ENCODE measurements around the gene METTL5. TPM values are rescaled to one million over a fixed set of nuclear protein-coding genes. Genes with fewer than 3 reads are reported as not detected.

Gene METTL5
- total RNA-seq, 1 donor from 2014 or later, result 52.3 TPM

- Histone ChIP-seq H3K27me3 (ENCODE audit: insufficient read depth, low read length) (peaks cover 6% of the 10 kb centered on the region), H3K9me3 (ENCODE audit: insufficient read depth, low read depth, low read length) (no peaks in the 10 kb centered on the region), H3K4me1 (ENCODE audit: insufficient read depth, low read length) (peaks cover 10% of the 10 kb centered on the region), H2AFZ (ENCODE audit: low read depth, low read length) (no peak overlapping the region), H3K9ac (ENCODE audit: low read length) (no peak overlapping the region), H3K4me2 (ENCODE audit: low read length) (no peak overlapping the region), H4K20me1 (ENCODE audit: insufficient read depth, low read length) (no peaks in the 10 kb centered on the region), H3K79me2 (ENCODE audit: insufficient read depth, low read length) (no peaks in the 10 kb centered on the region), H3K36me3 (ENCODE audit: insufficient read depth, low read length) (no peaks in the 10 kb centered on the region), H3K27ac (ENCODE audit: low read depth, low read length) (no peak overlapping the region), H3K4me3 (ENCODE audit: insufficient read depth, low read depth, low read length) (no peak overlapping the region)
- DNase-seq (ENCODE audit: low read depth), result no peak
- no peak overlapping the region for H3K27ac Mint-ChIP-seq (ENCODE audit: unreplicated experiment)
- FAIRE-seq, result no peak
- TF ChIP-seq EZH2 (IDR thresholded peaks at IDR 0.05; ENCODE audit: insufficient read depth, low read length), result no peak
- TF ChIP-seq CTCF (IDR thresholded peaks at IDR 0.05; ENCODE audit: insufficient read depth, low read depth, low read length), result no peak
- H3K4me3 Mint-ChIP-seq (ENCODE audit: unreplicated experiment), result no peak overlapping the region
- no peaks in the 10 kb centered on the region for H3K9me3 Mint-ChIP-seq (ENCODE audit: unreplicated experiment)
- no peaks in the 10 kb centered on the region for H3K27me3 Mint-ChIP-seq (ENCODE audit: low read depth, unreplicated experiment)
- no peaks in the 10 kb centered on the region for H3K36me3 Mint-ChIP-seq (ENCODE audit: low read depth, unreplicated experiment)
- peaks cover 3% of the 10 kb centered on the region for H3K4me1 Mint-ChIP-seq (ENCODE audit: low read depth, unreplicated experiment)
Observed at GRCh38 chr2:169771021-169771420, 53.7 kb downstream of the METTL5 start.

- Histone ChIP-seq H3K36me3 (ENCODE audit: insufficient read depth, low read length) (no peaks in the 10 kb centered on the region), H3K9ac (ENCODE audit: low read length) (no peak overlapping the region), H3K4me3 (ENCODE audit: insufficient read depth, low read depth, low read length) (peak overlapping the region; percentile 20), H3K79me2 (ENCODE audit: insufficient read depth, low read length) (no peaks in the 10 kb centered on the region), H3K27ac (ENCODE audit: low read depth, low read length) (no peak overlapping the region), H4K20me1 (ENCODE audit: insufficient read depth, low read length) (no peaks in the 10 kb centered on the region), H3K27me3 (ENCODE audit: insufficient read depth, low read length) (peaks cover 6% of the 10 kb centered on the region), H2AFZ (ENCODE audit: low read depth, low read length) (peak overlapping the region; percentile 37), H3K4me1 (ENCODE audit: insufficient read depth, low read length) (peaks cover 2% of the 10 kb centered on the region), H3K4me2 (ENCODE audit: low read length) (peak overlapping the region; percentile 68), H3K9me3 (ENCODE audit: insufficient read depth, low read depth, low read length) (no peaks in the 10 kb centered on the region)
- H3K27ac Mint-ChIP-seq (ENCODE audit: unreplicated experiment), result no peak overlapping the region
- H3K36me3 Mint-ChIP-seq (ENCODE audit: low read depth, unreplicated experiment), result no peaks in the 10 kb centered on the region
- H3K4me1 Mint-ChIP-seq (ENCODE audit: low read depth, unreplicated experiment), result no peaks in the 10 kb centered on the region
- no peak for TF ChIP-seq CTCF (IDR thresholded peaks at IDR 0.05; ENCODE audit: insufficient read depth, low read depth, low read length)
- TF ChIP-seq EZH2 (IDR thresholded peaks at IDR 0.05; ENCODE audit: insufficient read depth, low read length), result peak; percentile 78
- no peaks in the 10 kb centered on the region for H3K9me3 Mint-ChIP-seq (ENCODE audit: unreplicated experiment)
- H3K27me3 Mint-ChIP-seq (ENCODE audit: low read depth, unreplicated experiment), result no peaks in the 10 kb centered on the region
- DNase-seq (ENCODE audit: low read depth), result no peak
- no peak for FAIRE-seq
- H3K4me3 Mint-ChIP-seq (ENCODE audit: unreplicated experiment), result no peak overlapping the region
Observed at GRCh38 chr2:169768262-169768995, 56.3 kb downstream of the METTL5 start.

- Histone ChIP-seq H3K4me2 (ENCODE audit: low read length) (no peak overlapping the region), H3K9me3 (ENCODE audit: insufficient read depth, low read depth, low read length) (no peaks in the 10 kb centered on the region), H2AFZ (ENCODE audit: low read depth, low read length) (peak overlapping the region; percentile 19), H3K27me3 (ENCODE audit: insufficient read depth, low read length) (peaks cover 6% of the 10 kb centered on the region), H3K4me3 (ENCODE audit: insufficient read depth, low read depth, low read length) (no peak overlapping the region), H3K36me3 (ENCODE audit: insufficient read depth, low read length) (no peaks in the 10 kb centered on the region), H3K4me1 (ENCODE audit: insufficient read depth, low read length) (peaks cover 2% of the 10 kb centered on the region), H4K20me1 (ENCODE audit: insufficient read depth, low read length) (no peaks in the 10 kb centered on the region), H3K27ac (ENCODE audit: low read depth, low read length) (no peak overlapping the region), H3K79me2 (ENCODE audit: insufficient read depth, low read length) (no peaks in the 10 kb centered on the region), H3K9ac (ENCODE audit: low read length) (no peak overlapping the region)
- DNase-seq (ENCODE audit: low read depth) (peak; percentile 26), FAIRE-seq (no peak)
- no peak for TF ChIP-seq EZH2 (IDR thresholded peaks at IDR 0.05; ENCODE audit: insufficient read depth, low read length)
- peak; percentile 75 for TF ChIP-seq CTCF (IDR thresholded peaks at IDR 0.05; ENCODE audit: insufficient read depth, low read depth, low read length)
- H3K9me3 Mint-ChIP-seq (ENCODE audit: unreplicated experiment), result peaks cover 3% of the 10 kb centered on the region
- H3K4me1 Mint-ChIP-seq (ENCODE audit: low read depth, unreplicated experiment), result no peaks in the 10 kb centered on the region
- H3K36me3 Mint-ChIP-seq (ENCODE audit: low read depth, unreplicated experiment), result no peaks in the 10 kb centered on the region
- H3K27ac Mint-ChIP-seq (ENCODE audit: unreplicated experiment), result no peak overlapping the region
- no peaks in the 10 kb centered on the region for H3K27me3 Mint-ChIP-seq (ENCODE audit: low read depth, unreplicated experiment)
- no peak overlapping the region for H3K4me3 Mint-ChIP-seq (ENCODE audit: unreplicated experiment)
Observed at GRCh38 chr2:169767243-169767888, 57.3 kb downstream of the METTL5 start.

Measured in astrocyte (in vitro differentiated cells and primary cell).